ENCODE data around the gene MAGEB1.

MAGEB1 gene, protein sequence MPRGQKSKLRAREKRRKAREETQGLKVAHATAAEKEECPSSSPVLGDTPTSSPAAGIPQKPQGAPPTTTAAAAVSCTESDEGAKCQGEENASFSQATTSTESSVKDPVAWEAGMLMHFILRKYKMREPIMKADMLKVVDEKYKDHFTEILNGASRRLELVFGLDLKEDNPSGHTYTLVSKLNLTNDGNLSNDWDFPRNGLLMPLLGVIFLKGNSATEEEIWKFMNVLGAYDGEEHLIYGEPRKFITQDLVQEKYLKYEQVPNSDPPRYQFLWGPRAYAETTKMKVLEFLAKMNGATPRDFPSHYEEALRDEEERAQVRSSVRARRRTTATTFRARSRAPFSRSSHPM

DNA sequence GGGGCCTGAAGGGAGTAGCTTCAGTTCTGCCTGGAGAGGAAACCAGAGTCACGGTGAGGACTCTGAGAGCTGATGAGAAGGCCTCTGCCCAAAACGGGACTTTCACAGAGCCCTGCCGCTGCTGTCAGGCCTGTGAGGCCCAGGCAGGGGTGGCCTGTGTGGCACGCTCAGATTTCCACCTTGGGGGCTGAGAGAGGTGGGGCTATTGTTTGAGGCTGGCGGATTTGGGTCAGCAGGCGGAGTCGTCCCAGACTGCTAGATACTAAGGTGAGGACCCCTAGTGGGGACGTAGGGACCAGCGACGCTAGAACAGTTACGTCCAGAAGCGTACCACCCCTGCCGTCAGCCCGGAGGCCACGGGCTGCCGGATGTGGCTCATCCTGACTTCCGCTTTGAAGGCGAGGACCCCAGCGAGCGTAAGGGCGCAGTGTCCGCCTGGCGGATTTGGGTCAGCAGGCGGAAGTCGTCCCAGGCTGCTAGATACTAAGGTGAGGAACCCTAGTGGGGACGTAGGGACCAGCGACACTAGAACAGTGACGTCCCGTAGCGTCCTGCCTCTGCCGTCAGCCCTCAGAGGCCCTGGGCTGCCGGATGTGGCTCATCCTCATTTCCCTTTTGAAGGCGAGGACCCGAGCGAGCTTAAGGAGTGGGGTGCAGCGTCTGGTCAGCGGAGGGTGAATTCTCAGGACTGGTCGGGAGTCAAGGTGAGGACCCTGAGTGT lies at the start of gene MAGEB1:
MAGEB1 (plus strand) TSS at position 378 of the 721 bp plus-strand sequence. CDS start 3,348 bp downstream, outside the sequence.
- no peak for DNase-seq

DNA sequence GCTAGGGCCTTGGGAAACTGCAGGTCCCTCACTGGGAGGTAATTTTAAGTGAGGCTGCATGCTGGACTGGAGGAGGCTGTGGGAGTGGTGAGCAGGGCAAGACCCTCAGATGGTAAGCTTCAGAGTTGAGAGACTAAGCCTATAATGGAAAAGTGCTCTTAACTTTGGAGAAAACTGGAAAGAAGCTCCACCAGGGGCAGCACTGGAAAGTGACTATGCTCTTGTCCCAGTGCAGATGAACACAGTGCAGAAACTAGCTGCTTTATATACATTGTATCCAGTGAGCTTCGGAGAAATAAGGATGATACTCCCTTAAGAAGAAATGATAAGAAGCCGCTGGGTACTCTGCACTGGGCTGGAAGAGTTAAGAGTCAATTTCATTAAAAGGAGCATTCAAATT lies 34.8 kb upstream of the MAGEB1 start:
- DNase-seq: no peak

DNA sequence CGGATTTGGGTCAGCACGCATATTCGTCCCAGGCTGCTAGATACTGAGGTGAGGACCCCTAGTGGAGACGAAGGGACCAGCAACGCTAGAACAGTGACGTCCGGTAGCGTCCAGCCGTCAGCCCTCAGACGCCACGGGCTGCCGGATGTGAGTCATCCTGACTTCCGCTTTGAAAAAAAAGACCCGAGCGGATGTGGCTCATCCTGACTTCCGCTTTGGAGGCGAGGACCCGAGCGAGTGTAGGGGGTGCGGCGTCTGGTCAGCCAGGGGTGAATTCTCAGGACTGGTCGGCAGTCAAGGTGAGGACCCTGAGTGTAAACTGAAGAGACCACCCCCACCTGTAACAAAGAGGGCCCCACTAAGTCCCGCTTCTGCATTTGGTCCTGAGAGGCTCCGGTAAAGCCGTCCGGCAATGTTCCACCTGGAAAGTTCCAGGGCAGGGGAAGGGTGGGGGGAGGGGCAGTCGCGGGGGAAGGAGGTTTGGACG lies 31.5 kb upstream of the MAGEB1 start, which contains the start of gene MAGEB2:
MAGEB2 (plus strand) TSS at position 207 of the 487 bp plus-strand sequence. CDS start 3,018 bp downstream, outside the sequence.
- DNase-seq: no peak

DNA sequence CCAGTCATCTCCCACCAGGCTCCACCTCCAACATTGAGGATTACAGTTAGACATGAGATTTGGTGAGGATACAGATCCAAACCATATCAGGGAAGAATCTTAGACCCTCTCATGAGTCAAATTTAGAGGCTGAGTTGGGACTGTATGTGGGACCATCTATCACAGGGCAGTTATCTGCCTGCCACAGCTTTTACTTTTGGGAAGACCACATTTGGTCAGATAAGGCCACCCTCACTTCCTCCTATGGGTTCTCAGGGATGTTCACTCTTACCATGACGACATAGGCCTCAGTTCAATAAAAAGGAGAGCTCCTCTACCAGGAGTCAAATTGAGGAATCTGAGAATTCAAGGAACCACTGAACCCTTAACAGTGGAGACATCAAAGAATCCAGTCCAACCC lies 29.5 kb upstream of the MAGEB1 start:
- no peak for DNase-seq

DNA sequence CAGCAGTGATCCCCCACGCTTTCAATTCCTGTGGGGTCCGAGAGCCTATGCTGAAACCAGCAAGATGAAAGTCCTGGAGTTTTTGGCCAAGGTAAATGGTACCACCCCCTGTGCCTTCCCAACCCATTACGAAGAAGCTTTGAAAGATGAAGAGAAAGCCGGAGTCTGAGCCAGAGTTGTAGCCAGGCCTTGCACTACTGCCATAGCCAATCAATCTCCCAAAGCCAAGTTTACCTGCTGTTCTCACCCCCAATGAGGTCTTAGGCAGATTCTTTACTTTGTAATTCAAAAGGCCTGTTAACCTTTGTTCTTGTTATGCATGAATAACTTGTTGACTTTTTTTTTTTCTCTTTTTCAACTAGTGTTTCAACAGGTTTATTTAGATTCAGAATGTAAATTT lies 27.6 kb upstream of the MAGEB1 start:
- DNase-seq: no peak

DNA sequence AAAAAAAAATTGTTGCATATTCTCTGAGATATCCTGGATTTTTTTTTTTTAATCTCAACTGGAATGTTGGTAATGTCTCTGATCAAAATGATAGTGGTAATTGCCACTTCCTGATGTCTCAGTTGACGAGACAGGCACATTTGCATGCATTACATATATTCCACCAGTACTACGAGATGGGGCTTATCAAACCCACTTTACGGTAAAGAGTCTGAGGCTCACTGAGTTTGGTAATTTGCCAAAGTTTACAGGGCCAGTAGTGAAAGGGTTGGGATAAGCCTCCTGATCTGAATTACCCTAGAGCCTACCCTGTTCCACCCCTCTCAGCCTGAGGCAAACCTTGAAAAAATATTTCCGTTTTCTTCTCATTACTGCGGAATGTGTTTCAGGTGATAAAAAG lies 26.3 kb upstream of the MAGEB1 start:
- DNase-seq: no peak

DNA sequence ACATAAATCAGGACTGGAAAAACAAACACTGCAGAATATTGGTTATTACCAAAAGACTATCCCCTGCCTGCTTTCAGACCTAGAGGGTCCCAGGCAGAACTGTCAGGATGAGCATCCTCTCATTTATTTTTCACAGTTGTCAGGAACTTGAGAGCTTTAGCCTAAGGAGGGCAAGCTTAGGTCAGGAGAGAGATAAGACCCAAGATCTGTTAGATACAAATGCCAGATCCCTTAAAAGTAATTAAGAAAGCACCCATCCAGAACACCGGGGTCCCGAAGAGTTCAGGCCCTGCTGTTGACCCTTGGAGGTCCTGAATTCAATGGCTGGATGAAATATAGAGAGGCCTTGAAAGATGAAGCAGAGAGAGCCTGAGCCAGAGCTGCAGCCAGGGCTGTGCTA lies 22.4 kb upstream of the MAGEB1 start:
- DNase-seq: no peak

DNA sequence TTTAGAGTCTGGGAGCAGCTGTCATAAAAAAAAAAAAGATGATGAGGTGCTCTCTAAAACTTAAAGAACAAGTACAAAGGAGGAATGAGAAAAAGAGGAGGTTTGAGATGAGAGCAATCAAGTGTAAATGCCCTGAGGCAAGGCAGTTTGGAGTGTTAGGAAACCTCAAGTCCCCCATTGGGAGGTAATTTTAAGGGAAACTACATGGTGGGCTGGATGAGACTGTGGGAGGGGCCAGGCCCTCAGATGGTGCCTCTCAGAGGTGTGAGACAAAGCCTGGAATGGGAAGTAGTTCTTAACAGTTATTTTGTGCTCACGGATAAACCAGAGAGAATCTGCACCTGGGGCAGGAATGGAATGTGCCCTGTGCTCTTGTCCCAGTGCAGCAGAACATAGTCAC lies 18.4 kb upstream of the MAGEB1 start:
- no peak for DNase-seq

DNA sequence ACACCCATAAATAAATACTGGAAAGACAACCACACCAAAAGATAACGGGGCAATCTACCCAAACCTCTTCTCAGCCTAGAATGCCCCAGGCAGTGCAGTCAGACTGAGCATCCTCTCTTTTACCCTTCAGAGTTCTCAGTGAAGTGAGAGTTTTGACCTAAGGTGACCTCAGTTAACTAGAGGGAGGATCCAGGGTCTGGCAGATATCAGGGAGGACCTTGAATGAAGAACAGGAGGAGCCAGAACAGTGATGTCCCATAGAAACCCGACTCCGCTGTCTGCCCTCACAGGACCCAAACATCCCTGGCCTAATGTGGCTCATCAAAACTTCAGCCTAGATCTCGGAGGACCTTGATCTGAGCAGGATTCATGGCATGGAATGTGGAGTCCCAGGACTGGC lies 16.6 kb upstream of the MAGEB1 start, which contains the start of gene MAGEB3:
MAGEB3 (plus strand) TSS at position 263 of the 400 bp plus-strand sequence. CDS start 5,268 bp downstream, outside the sequence.
- no peak for DNase-seq

DNA sequence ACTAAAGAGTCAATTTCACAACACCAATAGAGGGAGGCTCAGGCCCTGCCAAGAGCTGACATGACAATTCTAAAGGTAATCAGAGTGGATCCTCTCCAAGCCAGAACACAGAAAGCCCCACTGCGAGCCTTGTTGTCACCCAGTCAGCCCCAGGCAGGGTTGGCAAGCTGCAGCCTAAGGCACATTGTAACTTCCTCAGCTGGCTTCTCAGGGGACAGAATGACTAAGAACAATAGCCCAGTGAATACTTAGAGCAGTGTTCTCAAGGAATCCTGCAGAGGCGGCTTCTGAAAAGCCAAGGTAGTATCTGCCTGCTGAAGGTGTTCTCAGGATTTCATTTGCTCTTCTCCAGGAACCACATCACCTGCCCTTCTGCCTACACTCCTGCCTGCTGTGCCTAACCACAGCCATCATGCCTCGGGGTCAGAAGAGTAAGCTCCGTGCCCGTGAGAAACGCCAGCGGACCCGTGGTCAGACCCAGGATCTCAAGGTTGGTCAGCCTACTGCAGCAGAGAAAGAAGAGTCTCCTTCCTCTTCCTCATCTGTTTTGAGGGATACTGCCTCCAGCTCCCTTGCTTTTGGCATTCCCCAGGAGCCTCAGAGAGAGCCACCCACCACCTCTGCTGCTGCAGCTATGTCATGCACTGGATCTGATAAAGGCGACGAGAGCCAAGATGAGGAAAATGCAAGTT lies 5.1 kb upstream of the MAGEB1 start, which contains the start of gene MAGEB4:
MAGEB4 (plus strand) TSS at position 277 of the 692 bp plus-strand sequence; CDS start at position 413, 136 bp downstream.
- no peak for DNase-seq

DNA sequence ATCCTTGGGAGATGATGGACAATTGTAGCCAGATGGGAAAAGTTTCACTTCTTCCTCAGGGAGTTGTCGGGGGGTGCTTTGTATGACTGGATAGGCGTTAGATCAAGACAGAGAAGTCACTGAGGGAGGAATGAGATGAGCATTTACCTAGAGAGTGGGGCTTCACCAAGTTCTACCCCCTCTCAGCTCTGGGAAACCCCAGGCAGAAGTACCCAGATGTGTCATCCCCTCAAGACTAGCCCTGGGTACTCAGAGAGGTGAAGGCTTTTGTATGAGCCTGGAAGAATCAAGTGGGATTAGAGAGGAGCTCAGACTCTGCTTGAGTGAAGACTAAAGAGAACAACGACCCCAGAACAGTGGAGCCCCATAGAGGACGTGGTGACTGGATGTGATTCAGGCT lies 1.9 kb downstream of the MAGEB1 start:
- no peak for DNase-seq

DNA sequence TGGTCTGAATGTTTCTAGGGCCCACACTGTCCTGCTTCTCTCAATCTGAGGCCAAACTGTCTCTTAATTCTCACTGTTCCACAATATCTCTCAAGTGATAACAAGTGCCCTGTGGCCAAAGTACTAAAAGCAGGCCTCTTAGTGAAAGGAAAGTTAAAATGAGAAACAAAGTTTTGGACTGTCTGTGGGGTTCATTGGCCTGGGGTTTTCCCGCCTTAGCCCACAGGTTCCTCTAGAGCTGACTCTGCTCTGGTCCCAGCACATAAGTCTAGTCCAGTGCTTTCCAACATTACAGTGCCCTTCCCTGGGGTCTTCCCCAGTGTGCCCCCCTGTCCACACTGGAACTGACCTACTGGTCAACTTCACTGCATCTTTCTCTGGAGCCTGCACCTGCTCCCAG lies 6.3 kb downstream of the MAGEB1 start:
- DNase-seq: no peak

DNA sequence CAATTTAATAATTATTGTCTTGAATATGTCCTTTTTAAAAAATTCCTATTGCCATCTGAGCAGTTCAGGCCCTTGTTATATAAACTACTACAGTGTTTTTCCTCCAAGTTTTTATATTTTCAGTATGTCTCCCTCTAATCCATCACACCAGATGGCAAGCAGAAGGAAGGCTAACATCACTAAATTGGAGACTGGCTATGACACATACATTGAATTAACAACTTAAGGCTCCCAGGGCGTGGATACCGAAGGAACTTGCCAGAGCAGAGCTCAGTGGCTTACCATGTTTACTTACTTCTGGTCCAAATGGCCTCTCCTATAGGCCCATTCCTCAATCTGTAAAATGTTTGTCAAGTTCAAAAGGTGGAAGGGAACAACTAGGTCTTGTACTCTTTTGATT lies 13.0 kb downstream of the MAGEB1 start:
- no peak for DNase-seq

DNA sequence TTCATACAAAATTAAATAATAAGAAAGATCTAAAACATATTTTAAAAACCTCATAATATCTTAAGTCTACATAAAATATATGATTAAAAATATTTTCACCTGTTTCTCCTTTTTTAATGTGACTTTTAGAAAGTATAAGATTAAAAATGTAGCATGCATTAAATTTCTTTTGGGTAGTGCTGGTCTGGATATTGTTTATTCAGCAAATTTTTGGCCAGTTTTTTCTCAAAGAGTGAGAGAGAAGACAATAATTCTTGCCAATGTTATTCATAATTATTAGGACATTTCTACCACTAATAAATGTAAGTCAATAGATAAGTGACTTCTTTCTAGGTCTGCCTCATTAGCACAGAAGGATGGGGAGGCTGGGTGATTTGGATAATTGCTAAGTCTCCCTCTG lies 14.1 kb downstream of the MAGEB1 start:
- DNase-seq: no peak

DNA sequence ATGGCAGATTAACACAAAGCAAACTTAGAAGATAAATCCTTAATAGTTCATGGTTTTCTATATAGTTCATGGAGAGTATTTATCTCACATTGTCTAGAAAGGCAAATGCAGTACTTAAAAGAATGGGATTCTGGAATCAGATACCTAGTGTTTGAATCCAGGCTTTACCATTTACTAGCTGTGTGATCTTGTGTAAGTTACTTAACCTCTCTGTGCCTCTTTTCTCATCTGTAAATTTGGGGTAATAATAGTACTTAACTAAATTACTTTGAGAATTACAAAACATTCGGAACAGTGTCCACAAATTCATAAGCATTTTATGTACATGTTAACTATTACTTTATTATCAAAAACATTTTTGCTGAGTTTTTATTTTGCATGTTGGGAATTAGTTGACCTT lies 15.8 kb downstream of the MAGEB1 start:
- DNase-seq: no peak

DNA sequence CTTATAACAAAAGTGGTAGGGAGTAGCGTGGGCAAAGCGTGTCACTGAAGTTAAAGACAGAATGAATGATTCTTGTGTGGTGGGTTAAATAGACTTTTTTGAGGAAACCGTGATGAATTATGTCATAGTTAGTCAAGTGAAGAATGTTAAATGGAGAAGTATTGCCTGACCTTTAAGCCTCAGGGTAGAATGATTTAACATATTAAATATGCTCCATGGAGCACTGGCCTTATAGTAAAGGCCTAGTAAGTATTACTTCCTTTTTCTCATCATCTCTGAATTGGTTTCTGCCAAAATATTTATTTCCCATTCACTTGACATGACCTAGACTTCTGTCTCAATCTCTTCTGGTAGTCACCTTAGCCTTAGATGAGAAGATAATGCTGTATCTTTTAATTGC lies 23.7 kb downstream of the MAGEB1 start:
- DNase-seq: no peak

DNA sequence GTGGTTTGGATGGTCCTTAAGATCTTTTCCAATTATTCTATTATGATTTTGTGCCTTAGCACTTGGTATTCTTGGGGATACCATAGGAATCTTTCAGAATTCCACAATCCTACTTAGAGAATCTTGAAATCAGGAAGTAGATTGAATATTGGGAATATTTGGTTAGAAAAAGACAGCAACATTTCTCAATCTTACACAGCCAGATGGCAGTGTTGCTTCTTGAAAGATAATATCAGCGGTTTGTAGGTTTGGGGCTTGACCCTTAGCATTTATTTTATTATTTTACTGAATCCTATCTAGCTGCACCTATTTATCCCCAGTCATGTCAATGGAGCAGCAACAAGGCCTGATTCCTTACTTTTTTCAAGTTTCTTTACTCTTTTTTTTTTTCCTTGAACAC lies 28.6 kb downstream of the MAGEB1 start:
- no peak for DNase-seq

DNA sequence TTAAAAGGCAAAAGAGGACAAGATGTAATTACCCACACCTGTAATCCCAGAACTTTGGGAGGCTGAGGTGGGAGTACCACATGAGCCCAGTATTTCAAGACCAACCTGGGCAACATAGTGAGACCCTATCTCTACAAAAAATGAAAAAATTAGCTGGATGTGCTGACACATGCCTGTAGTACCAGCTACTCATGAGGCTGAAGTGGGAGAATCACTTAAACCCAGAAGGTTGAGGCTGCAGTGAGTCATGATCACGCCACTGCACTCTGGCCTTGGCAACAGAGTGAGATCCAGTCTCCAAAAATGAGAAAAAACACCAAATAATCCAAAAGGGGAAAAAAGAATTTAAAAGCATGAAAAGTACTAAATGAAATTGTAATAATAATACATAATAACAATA lies 31.4 kb downstream of the MAGEB1 start:
- DNase-seq: no peak

DNA sequence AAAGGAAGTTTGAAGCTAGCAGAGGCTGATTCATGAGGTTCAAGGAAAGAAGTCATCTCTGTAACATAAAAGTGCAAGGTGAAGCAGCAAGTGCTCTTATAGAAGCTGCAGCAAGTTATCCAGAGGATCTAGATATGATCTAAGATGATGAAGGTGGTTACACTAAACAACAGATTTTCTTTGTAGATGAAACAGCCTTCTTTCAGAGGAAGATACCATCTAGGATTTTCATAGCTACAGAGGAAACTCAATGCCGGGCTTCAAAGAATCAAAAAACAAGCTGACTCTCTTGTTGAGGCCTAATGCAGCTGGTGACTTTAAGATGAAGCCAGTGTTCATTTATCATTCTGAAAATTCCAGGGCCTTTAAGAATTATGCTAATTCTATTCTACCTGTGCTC lies 33.5 kb downstream of the MAGEB1 start:
- no peak for DNase-seq

DNA sequence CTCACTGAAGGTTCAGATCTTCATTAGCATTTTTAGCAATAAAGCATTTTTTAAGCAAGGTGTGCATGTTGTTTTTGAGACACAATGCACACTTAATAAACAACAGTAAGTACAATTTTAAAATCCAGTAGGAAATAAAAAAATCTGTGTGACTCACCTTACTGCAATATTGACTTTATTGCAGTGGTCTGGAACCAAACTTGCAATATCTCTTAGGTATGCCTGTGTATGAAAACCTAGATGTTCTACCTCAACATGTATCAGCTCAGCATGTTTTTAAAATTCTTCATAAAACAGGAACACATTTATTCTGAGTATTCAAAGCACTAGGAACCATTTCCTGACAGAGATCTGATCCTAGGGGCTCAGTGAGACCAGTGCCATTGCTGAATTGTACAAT lies 35.6 kb downstream of the MAGEB1 start:
- no peak for DNase-seq

DNA sequence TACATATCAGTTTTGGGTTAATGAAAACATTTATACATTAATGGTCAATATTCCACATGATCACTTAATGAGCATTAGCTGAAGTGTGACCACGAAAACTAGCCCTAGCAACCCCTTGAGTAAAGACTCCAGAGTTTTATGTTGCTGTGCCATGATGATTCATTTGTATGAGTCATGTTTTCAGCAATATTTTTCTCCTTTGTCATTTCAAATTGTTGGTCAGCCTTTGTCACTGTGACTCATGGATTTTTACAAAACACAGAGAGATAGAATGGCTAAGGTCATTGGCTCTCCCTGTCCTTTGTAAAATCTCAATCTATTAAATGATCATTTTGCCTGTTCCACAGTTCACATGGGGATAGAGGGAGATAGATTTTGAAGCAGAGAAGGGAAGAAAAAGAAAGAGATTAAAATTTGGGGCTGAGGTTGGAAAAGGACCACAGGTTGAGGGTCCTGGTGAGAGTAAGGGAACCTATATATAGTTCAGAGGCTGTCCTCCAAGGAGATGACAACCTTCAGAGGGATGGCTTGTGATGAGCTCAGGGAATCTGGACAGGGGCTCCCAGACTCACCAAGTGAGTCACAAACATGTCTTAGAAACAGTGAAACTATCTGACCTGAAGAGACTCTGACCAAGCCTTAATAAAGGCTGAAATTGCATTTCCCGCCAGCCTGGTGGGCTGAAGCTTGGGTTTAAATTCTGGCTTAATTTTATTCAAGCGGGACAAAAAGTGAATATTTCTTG lies 36.7 kb downstream of the MAGEB1 start:
- DNase-seq: no peak

DNA sequence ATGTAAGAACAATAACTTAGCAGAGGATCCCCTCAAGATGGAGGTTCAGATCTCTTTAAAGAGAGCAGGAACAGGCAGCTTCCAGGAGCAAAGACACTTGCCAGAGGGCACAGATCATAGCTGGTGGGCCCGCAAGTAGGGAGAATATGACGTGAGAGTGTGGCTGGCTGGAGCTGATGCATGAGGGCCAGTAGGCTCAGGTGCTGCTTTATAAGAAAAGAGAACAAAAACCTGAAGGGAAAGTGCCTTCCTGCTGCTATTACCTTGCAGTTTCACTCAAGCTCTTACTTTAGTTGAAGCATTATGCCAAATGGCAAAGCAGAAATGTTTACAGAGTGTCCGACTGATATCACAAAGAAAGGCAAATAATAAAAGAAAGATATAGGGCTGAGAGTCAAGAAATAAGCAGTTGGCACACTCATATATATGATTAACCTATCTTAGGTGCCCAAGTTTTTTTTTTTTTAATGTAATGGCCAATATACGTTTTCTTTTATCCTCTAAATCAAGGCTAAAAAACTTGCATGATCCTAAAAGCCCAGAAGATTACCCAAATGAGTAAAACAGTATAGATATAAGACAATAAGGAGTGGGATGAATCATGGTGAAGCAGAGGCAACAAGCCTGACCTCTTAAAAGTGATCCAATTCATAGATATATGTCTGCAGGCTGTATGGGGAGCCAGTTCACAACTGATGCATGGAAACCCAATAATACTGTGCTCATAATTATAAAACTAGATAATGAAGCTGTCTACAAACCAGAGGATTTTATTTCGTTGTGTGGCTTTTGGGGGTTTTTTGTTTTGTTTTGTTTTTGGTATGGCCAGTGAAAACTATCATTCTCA lies 49.7 kb downstream of the MAGEB1 start:
- no peak for DNase-seq

Measured in NCI-H748 treated with DMSO at 0.1 percent for 48 hours (cell line).